Activated gamma-delta T cell treated with anti-CD3 and anti-CD28 coated beads, Interleukin-2, amount 50 U/mL, for 16 hours (primary cell): ENCODE data around the gene NPDC1.

Experiments
- DNase-seq: peaks from one replicate; pipeline ENCODE4 v3.0.0-alpha.2; 2020; ENCODE audit warnings: low read depth

Gene NPDC1

GRCh38 chr9:136991993-136992818 is 53.8 kb downstream of the NPDC1 start, which contains the start of gene PAXX:
TSS of gene PAXX (plus strand) at chr9:136992422. CDS start at chr9:136992444, 22 bp downstream.
- peak; percentile 91 for DNase-seq

GRCh38 chr9:136990242-136990911 is 55.6 kb downstream of the NPDC1 start:
- DNase-seq: no peak
